Stimulated activated CD8-positive, alpha-beta memory T cell treated with anti-CD3 and anti-CD28 coated beads, Interleukin-7, amount 100 ng/mL, for 1 hour (primary cell): Measurements from ENCODE around the gene HCN2.

ENCODE experiments used
- DNase-seq, 2 donors: peaks; one replicate each; pipeline ENCODE4 v3.0.0-alpha.2; 2020; ENCODE audit warnings: low read depth in 2 of 2

The HCN2 gene

DNA sequence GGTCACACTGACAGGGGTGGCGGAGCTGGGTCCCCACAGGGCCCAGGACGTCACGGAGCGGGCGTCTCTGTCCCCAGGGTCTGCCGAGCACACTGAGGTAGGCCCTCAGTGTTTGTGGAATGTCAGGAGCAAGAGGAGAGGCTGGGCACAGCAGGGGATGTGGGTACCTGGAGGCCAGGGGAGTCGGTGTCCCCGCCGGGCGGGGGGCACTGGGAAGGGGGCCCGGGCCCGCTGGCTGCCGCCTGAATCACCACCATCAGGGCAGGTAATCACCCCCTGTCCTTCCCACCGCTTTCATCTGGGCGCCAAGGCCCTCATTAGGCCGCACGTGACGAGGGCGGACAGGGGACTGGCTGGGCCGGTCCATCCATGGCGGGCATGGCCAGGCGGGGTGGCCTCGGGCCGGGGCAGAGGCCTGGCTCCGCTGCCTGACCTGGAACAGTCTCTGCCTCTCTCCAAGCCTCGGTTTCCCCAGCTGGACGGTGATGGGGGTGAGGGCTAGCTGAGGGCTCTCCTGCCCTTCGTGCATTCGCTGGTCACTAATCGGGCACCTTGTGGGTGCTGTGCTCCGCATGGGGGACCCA is 51.0 kb downstream of the HCN2 start:
- no peak for DNase-seq

DNA sequence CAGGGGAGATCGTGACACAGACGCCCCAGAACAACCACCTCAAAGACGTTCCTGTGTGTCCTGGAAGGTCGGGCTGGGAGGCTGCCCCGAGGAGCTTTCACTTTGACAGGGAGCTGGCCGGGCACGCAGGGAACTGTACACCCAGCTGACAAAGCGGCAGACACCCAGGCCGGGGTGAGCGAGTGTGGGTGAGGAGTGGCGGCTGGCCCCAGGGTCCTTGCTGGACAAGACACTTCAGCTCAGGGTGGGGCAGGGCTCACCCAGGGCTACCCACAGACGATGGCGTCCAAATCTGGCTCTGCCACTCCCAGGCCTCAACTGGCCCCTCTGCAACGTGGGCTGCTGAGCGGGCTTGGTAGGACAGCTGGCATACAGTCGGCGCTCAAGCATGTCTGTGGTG is 52.0 kb downstream of the HCN2 start:
- no peak for DNase-seq

DNA sequence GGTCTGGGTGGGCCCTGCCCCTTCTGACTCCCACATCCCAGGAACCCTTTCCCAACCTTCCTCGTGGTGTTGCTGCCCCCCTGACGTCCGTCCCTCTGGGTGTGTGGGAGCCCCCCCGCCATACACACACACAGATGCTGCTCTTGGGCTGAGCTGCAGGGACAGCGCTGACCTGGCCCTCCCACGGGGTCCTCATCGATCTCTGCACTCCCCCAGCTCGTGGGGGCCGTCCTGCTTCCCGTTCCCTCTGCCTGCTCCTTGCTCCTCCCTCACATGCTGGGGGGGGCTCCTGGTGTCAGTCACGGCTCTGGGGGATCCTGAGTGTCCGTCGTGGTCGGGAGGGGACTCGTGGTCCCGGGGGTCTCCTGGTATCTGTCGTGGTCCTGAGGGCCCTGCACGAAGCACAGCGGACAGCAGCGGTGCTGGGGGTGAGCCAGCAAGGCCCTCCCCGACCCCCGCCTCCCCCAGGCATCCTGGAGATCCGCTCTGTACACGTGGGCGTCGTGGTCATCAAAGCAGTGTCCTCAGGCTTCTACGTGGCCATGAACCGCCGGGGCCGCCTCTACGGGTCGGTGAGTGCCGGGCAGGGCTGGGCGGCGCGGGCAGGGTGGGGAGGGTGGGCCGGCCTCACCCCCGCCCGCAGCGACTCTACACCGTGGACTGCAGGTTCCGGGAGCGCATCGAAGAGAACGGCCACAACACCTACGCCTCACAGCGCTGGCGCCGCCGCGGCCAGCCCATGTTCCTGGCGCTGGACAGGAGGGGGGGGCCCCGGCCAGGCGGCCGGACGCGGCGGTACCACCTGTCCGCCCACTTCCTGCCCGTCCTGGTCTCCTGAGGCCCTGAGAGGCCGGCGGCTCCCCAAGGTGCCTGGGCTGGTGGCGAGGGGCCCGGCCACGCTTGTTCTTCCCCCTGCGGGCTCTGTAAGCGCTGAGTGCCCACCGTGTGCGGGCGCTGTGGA is 53.4 kb downstream of the HCN2 start:
- DNase-seq, result no peak

- no peak for DNase-seq
Measured at GRCh38 chr19:643736-644135, 54.1 kb downstream of the HCN2 start.

GRCh38 chr19:644363-644762 is 54.7 kb downstream of the HCN2 start:
- DNase-seq, result no peak

DNA sequence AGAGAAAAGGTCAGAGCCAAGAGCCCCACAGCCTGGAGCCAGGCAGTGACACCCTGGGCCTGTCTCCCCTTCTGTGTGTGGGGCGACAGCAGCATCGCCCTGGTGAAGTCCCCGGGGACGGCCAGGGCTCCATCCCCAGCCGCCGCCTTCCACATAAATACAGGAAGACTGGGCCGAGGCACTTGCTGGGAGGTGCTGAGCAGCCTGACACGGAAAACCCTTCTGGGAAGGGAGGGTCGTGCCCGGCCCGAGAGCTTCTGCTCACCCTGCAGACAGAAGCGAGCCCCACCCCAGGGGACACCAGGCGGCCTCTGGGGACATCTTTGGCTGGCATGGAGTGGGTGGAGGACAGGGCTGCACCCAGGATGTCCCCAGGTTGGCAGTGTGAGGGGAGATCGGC is 55.1 kb downstream of the HCN2 start:
- no peak for DNase-seq

- no peak for DNase-seq
Measured at GRCh38 chr19:645912-646778, 56.5 kb downstream of the HCN2 start.

DNA sequence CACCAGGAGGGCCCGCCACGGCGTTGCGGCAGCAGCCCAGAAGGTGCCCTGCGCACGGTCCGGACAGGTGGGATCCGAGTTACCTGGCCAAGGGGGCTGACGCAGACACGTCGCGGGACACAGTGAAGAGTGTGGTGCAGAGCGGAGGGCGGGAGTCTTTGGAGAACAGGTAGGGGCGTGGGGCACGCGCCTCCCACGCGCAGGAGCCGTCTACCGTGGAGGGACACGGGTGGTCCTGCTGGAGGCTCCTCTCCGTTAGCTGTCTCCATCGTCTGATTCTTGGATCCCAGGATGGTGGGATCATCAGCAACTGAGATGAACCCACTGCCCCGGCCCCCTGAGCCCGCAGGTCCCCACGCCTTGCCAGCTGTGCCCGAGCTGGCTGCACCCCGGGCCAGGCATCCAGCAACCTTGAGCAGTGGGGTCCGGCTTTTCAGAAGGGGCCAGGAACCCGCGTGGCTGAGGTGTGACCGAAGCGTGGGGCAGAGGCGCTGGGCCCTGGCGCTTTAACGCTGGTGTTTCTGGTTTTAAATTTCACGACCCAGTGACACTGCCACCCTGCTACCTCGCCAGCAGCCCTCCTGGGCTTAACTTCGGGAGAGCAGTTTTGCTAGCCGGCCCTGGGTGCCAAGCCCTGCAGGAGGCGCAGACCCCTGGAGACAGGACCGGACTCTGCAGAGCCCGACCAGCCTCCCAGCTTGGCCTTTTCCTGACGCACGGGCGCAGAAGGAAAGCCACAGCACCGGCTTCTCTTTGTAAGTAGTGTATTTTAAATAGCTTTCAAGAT is 57.3 kb downstream of the HCN2 start:
- DNase-seq, result no peak

GRCh38 chr19:647566-648284 is 58.0 kb downstream of the HCN2 start:
- no peak for DNase-seq

DNA sequence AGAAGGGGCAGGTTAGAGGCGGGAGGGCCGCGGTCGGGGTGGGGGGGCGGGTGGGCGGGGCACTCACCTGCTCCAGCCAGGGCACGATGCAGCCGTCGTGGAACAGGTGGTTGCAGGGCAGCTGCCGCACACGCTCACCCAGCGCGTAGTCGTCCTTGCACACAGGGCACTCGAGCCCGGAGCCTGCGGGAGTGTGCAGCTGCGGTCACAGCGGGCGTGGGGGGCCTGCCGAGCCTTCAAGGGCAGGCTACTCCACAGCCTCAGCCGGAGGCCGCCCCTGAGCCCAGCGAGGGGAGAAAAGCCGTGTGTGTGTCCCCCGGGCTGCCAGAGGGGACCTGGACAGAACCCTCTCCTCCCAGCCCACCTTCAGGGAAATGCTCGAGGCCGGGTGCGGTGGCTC is 58.6 kb downstream of the HCN2 start:
- no peak for DNase-seq

- DNase-seq, result no peak
Measured at GRCh38 chr19:648904-649801, 59.5 kb downstream of the HCN2 start.

DNA sequence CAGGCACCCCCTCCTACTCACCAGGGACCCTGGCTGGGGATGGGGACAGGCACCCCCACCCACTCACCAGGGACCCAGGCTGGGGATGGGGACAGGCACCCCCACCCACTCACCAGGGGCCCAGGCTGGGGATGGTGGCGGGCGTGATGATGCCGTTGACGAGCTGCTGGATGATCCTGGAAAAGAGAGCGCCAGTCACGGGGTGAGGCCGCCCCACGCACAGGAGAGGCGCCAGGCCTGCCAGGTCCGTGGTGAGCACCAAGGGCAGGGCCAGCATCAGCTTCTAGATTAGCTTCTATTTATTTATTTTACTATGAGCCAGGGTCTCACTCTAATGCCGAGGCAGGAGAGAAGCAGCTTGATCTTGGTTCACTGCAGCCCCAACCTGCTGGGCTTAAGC is 60.4 kb downstream of the HCN2 start:
- no peak for DNase-seq

- no peak for DNase-seq
Measured at GRCh38 chr19:651114-651818, 61.6 kb downstream of the HCN2 start.

GRCh38 chr19:651991-652390 is 62.3 kb downstream of the HCN2 start:
- no peak for DNase-seq

DNA sequence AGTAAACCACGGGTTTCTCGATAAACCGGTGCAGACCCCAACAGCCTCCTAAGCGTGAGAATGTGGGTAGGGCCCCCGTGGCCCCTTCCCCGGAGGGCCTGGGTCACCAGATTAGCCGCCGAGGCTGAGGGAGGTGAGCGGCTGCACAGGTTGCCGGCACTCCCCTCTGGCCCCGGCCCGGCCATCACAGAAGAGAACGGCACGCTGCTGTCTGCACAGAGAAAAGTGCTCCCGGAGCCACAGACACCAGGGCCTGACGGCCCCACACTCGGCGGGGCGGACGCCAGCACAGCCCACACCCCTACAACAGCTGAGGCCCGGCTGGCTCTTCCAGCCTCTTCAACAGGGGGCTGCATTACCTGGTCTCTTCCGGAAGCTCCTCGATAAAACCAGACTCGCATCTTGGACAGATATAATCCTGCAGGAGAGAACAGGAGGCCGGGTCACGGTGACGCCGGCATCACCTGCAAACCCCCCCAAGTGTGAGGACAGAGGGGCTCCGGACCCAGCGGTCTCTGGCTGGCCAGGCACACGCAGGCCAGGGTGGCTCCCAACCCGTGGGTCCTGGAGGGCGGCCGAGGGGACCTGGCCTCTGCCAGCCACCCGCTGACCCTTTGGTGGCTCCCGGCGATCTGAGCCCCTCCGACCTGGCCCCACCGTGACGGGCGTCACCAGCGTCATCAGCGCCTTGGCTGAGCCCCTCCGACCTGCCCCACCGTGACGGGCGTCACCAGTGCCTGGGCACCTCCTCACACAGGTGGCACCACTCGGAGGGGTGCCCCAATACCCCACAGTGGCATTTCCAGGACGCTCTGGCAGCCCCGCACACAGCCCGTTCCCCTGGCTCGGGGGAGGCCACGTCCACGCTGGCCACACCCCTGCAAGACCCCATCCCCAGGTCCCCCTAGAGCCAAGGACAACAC is 63.0 kb downstream of the HCN2 start:
- DNase-seq, result no peak

DNA sequence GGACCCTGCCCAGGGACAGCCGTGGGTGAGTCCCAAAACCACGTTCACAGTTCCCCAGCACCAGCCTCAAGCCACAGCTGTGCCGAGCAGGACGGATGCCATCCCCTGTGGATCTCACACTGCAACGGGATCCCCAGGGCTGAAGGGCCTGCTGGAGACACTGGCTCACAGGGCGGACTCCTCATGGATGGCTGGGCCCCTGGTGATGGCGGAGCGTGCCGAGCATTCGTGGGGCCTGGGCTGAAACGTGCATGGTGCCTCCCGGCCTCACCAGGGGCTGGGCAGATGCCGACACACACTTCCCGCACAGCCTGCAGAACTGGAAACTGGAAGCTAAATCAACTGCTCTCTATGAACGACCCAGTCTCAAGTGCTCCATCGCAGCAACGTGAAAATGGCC is 63.7 kb downstream of the HCN2 start:
- no peak for DNase-seq

DNA sequence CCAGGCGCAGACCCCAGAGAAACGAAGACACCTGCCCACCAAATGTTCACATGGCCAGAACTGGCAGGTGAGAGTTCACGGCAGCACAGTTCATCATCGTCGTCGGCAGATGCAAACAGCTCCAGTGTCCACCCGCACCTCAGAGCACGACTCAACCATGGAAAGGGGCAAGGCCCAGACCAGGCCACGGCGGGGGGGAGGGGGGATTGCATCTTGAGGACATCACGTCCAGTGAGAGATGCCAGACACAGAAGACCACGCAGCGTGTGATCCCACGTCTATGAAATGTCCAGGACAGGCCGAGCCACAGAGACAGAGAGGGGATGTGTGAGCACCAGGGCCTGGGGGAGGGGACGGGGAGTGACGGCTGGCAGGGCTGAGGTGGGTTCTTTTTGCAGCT is 66.0 kb downstream of the HCN2 start:
- DNase-seq, result no peak
